Ovary (tissue), 9 donors: ENCODE measurements around the gene GABBR2. TPM values are rescaled to one million over a fixed set of nuclear protein-coding genes. Genes with fewer than 3 reads are reported as not detected.

Experiments used
- DNase-seq, 5 donors: peaks; one replicate each; pipeline ENCODE4 v3.0.0-alpha.2; 2019 to 2020
- H3K27ac ChIP-seq, 2 donors: fragments of 200-600 bp; one replicate each; pipeline versions ENCODE4 v1.5.1 to v1.8.0; 2019 to 2022
- H3K27me3 ChIP-seq: fragments of 200-600 bp; one replicate; pipeline ENCODE4 v1.8.0; 2022
- H3K36me3 ChIP-seq: fragments of 200-600 bp; sonication (generic); one replicate; pipeline ENCODE4 v1.5.1; 2019
- H3K4me1 ChIP-seq: one replicate; pipeline ENCODE4 v1.8.1; 2013; ENCODE audit warnings: mild to moderate bottlenecking, moderate library complexity; ENCODE audit not compliant: insufficient read depth
- H3K4me3 ChIP-seq: fragments of 200-600 bp; sonication (generic); one replicate; pipeline ENCODE4 v1.5.1; 2017
- H3K9me3 ChIP-seq, 2 donors: fragments of 200-600 bp in 1 of 2; sonication (generic) in 1 of 2; one replicate each; pipeline versions ENCODE4 v1.5.1 to v1.8.1; 2013 to 2019; ENCODE audit warnings: mild to moderate bottlenecking in 1 of 2, moderate library complexity in 1 of 2
- CTCF ChIP-seq, 3 donors: fragments of 450-650 bp in 2 of 3; fragments of 200-600 bp in 1 of 3; IDR thresholded peaks; one replicate each; pipeline versions ENCODE4 v1.5.1 to v1.8.0; 2016 to 2022; ENCODE audit warnings: antibody characterized with exemption in 3 of 3, mild to moderate bottlenecking in 1 of 3
- EP300 ChIP-seq: sonication (generic); formaldehyde crosslinking; IDR thresholded peaks from one replicate; pipeline ENCODE4 v1.6.1; 2017; ENCODE audit warnings: antibody characterized with exemption
- POLR2A ChIP-seq: fragments of 450-650 bp; IDR thresholded peaks from one replicate; pipeline ENCODE4 v1.6.1; 2017; ENCODE audit warnings: antibody characterized with exemption, mild to moderate bottlenecking, moderate library complexity
- WGBS, 3 donors: extraction: QIAGEN DNeasy Blood & Tissue Kit in 1 of 3; methylation state at CpG; one replicate each; pipeline versions ENCODE4 v1.1.5 to v1.1.7; 2013 to 2017; 5-methylcytosine and 5-hydroxymethylcytosine counted together
- intact Hi-C, 4 donors: fragments of 100-400 bp; cut with DNase I; formaldehyde crosslinking; loops; one replicate each; pipeline versions ENCODE4 v1.11.0 to v1.15.1; 2022 to 2023
- polyA plus RNA-seq, 2 donors: library from polyadenylated mRNA; stranded (reverse); fragments of 200-250 nt in 1 of 2; fragments of 350-450 nt in 1 of 2; fragmentation: Illumina TruSeq in 1 of 2; extraction: RNeasy Lipid Tissue Mini Kit (QIAGEN cat#74804) in 1 of 2; gene quantifications; one replicate each; pipeline ENCODE4 v1.2.3, GENCODE V29; 2013 to 2014
- total RNA-seq, 7 donors: library from RNA; depleted of rRNA in 2 of 7; stranded (reverse); fragments of >200 nt in 2 of 7; fragmentation: NEBNext Ultra II Directional in 3 of 7; extraction: Animal tissue kit (Norgen Biotek cat#: 25700) in 3 of 7; gene quantifications; one replicate each; pipeline versions ENCODE4 v1.1.0 to v1.2.4, GENCODE V29; 2016 to 2023
- donor health status: DM: no; HTN: no; CAD: no; lungs with moderate emphysema.
- donor health status: DM: no; HTN: no; CAD: no.
- donor health status: Bipolar disorder and iron deficiency.
- donor health status: DM: yes; HTN: yes; CAD: no.
- donor health status: DM: no; HTN: no; CAD: no.
- donor health status: DM: yes; HTN: yes; CAD: no.

Gene GABBR2
- total and polyA plus RNA-seq, 9 donors = 0.05 to 0.30 (median 0.22) TPM; not detected in 6

GRCh38 chr9:98380065-98380681, 328.6 kb downstream of the GABBR2 start:
- no peaks in the 10 kb centered on the region for H3K36me3 ChIP-seq
- intact Hi-C loops = no loop called here
- WGBS, 3 donors = 11 to 25% (median 18%) methylated on average over 19 of the region's 19 CpGs
- DNase-seq = no peak
- no peaks in the 10 kb centered on the region for H3K9me3 ChIP-seq
- H3K4me1 ChIP-seq = no peaks in the 10 kb centered on the region
- H3K27me3 ChIP-seq = no peaks in the 10 kb centered on the region
- H3K4me3 ChIP-seq = no peak overlapping the region
- H3K27ac ChIP-seq = no peak overlapping the region
- TF ChIP-seq POLR2A = no peak
- TF ChIP-seq CTCF (IDR thresholded peaks at IDR 0.05) = no peak

GRCh38 chr9:98379572-98379971, 329.2 kb downstream of the GABBR2 start:
- 32 to 56% (median 53%) methylated on average over 1 of the region's 1 CpG for WGBS, 3 donors
- Histone ChIP-seq H3K9me3 (no peaks in the 10 kb centered on the region), H3K4me3 (no peak overlapping the region), H3K27ac (no peak overlapping the region), H3K4me1 (no peaks in the 10 kb centered on the region), H3K27me3 (no peaks in the 10 kb centered on the region), H3K36me3 (no peaks in the 10 kb centered on the region)
- intact Hi-C loops = no loop called here
- DNase-seq = no peak
- TF ChIP-seq CTCF (IDR thresholded peaks at IDR 0.05) (no peak), POLR2A (no peak), EP300 (no peak)

GRCh38 chr9:98378794-98379193, 329.9 kb downstream of the GABBR2 start:
- WGBS, 3 donors = 73 to 84% (median 79%) methylated on average over 5 of the region's 5 CpGs
- intact Hi-C loops = no loop called here
- H3K4me3 ChIP-seq = no peak overlapping the region
- no peaks in the 10 kb centered on the region for H3K27me3 ChIP-seq
- no peak overlapping the region for H3K27ac ChIP-seq
- DNase-seq = no peak
- H3K36me3 ChIP-seq = no peaks in the 10 kb centered on the region
- H3K9me3 ChIP-seq = no peaks in the 10 kb centered on the region
- TF ChIP-seq EP300 = no peak
- H3K4me1 ChIP-seq = no peaks in the 10 kb centered on the region

GRCh38 chr9:98378206-98378780, 330.4 kb downstream of the GABBR2 start:
- intact Hi-C loops = no loop called here
- TF ChIP-seq CTCF (IDR thresholded peaks at IDR 0.05) (no peak), EP300 (no peak), POLR2A (no peak)
- Histone ChIP-seq H3K9me3 (no peaks in the 10 kb centered on the region), H3K27me3 (no peaks in the 10 kb centered on the region), H3K4me3 (no peak overlapping the region), H3K27ac (no peak overlapping the region), H3K36me3 (no peaks in the 10 kb centered on the region), H3K4me1 (no peaks in the 10 kb centered on the region)
- 67 to 69% (median 67%) methylated on average over 8 of the region's 8 CpGs for WGBS, 3 donors
- no peak for DNase-seq

- Histone ChIP-seq H3K9me3 (no peaks in the 10 kb centered on the region), H3K4me1 (no peaks in the 10 kb centered on the region), H3K36me3 (no peaks in the 10 kb centered on the region), H3K4me3 (no peak overlapping the region), H3K27ac (no peak overlapping the region), H3K27me3 (no peaks in the 10 kb centered on the region)
- intact Hi-C loops = no loop called here
- DNase-seq = no peak
- 86 to 89% (median 86%) methylated on average over 3 of the region's 3 CpGs for WGBS, 3 donors
- TF ChIP-seq EP300 = no peak
- no peak for TF ChIP-seq CTCF (IDR thresholded peaks at IDR 0.05)
- no peak for TF ChIP-seq POLR2A
Observed at GRCh38 chr9:98375138-98375726, 333.5 kb downstream of the GABBR2 start.
